Measurements from ENCODE around the gene SETBP1. TPM values are rescaled to one million over a fixed set of nuclear protein-coding genes. Genes with fewer than 3 reads are reported as not detected.

SETBP1 gene
- total RNA-seq, result 10 to 100 TPM in 3 of 4 donors, 1 to 10 TPM in 1; 3.3 to 86.6 (median 16.3) TPM

GRCh38 chr18:44680273-44681075 is at the start of gene SETBP1:
SETBP1 (plus strand) TSS chr18:44680888; CDS start chr18:44701347, 20,459 bp downstream.
- Histone ChIP-seq H3K27ac (peak within 1 kb of the TSS; percentile 86 to 95 (median 91)), H3K4me3 (peak within 1 kb of the TSS; percentile 73 to 81 (median 76)), H3K9me3 (no peaks in the 10 kb centered on the region), H3K4me1 (peaks cover 0 to 3% (median 0%) of the 10 kb centered on the region in 4 donors), H3K27me3 (no peaks in the 10 kb centered on the region), H3K36me3 (no peaks in the 10 kb centered on the region)
- TF ChIP-seq CTCF (IDR thresholded peaks at IDR 0.05), result no peak
- no peak for TF ChIP-seq POLR2A (IDR thresholded peaks at IDR 0.05)
- peak; percentile 68 to 81 (median 80) for DNase-seq

GRCh38 chr18:44632469-44633145 is 48.1 kb upstream of the SETBP1 start:
- H3K27me3 ChIP-seq, result no peaks in the 10 kb centered on the region
- no peak overlapping the region for H3K4me3 ChIP-seq
- H3K9me3 ChIP-seq, result no peaks in the 10 kb centered on the region
- no peak for TF ChIP-seq CTCF (IDR thresholded peaks at IDR 0.05)
- TF ChIP-seq POLR2A (IDR thresholded peaks at IDR 0.05), result no peak
- DNase-seq, result no peak
- no peak overlapping the region for H3K27ac ChIP-seq
- no peaks in the 10 kb centered on the region for H3K36me3 ChIP-seq
- H3K4me1 ChIP-seq, result no peaks in the 10 kb centered on the region

- no peak overlapping the region for H3K4me3 ChIP-seq
- no peak for DNase-seq
- no peak overlapping the region for H3K27ac ChIP-seq
- no peaks in the 10 kb centered on the region for H3K4me1 ChIP-seq
- TF ChIP-seq CTCF (IDR thresholded peaks at IDR 0.05) (no peak), POLR2A (IDR thresholded peaks at IDR 0.05) (no peak)
- H3K36me3 ChIP-seq, result no peaks in the 10 kb centered on the region
- no peaks in the 10 kb centered on the region for H3K27me3 ChIP-seq
- no peaks in the 10 kb centered on the region for H3K9me3 ChIP-seq
Measured at GRCh38 chr18:44635546-44635945, 45.1 kb upstream of the SETBP1 start.

GRCh38 chr18:44636241-44636640 is 44.4 kb upstream of the SETBP1 start:
- Histone ChIP-seq H3K27me3 (no peaks in the 10 kb centered on the region), H3K4me1 (no peaks in the 10 kb centered on the region), H3K4me3 (no peak overlapping the region), H3K9me3 (no peaks in the 10 kb centered on the region), H3K27ac (no peak overlapping the region), H3K36me3 (no peaks in the 10 kb centered on the region)
- DNase-seq, result no peak
- TF ChIP-seq POLR2A (IDR thresholded peaks at IDR 0.05) (no peak), CTCF (IDR thresholded peaks at IDR 0.05) (no peak)

GRCh38 chr18:44637210-44638033 is 43.3 kb upstream of the SETBP1 start:
- Histone ChIP-seq H3K9me3 (no peaks in the 10 kb centered on the region), H3K36me3 (no peaks in the 10 kb centered on the region), H3K27me3 (no peaks in the 10 kb centered on the region), H3K27ac (no peak overlapping the region), H3K4me3 (no peak overlapping the region), H3K4me1 (no peaks in the 10 kb centered on the region)
- DNase-seq, result no peak
- TF ChIP-seq POLR2A (IDR thresholded peaks at IDR 0.05), result no peak
- no peak for TF ChIP-seq CTCF (IDR thresholded peaks at IDR 0.05)
